HCT116 (cell line): ENCODE results near the gene MBOAT7.

Experiments
- CTCF ChIP-seq, 3 experiments: fragments of 200-600 bp in 1 of 3; sonication (generic) in 1 of 3; IDR thresholded peaks in 2 of 3; conservative IDR thresholded peaks in 1 of 3; 2 replicates each; pipeline ENCODE4 v1.5.1; 2012 to 2017; ENCODE audit warnings: low read depth in 2 of 3, low read length in 2 of 3, antibody characterized with exemption in 1 of 3, borderline replicate concordance in 1 of 3, control low read depth in 1 of 3, mild to moderate bottlenecking in 1 of 3, mixed read lengths in 1 of 3, mixed run types in 1 of 3, moderate library complexity in 1 of 3; ENCODE audit not compliant: insufficient read depth in 1 of 3
- EZH2 ChIP-seq: fragments of 200-600 bp; sonication (generic); IDR thresholded peaks from 2 replicates; pipeline ENCODE4 v1.6.1; 2017; ENCODE audit warnings: antibody characterized with exemption, mixed run types
- JUND ChIP-seq: IDR thresholded peaks from 2 replicates; pipeline ENCODE4 v1.6.1; 2012
- POLR2A ChIP-seq: IDR thresholded peaks from 2 replicates; pipeline ENCODE4 v1.7.0; 2011; ENCODE audit warnings: borderline replicate concordance; ENCODE audit not compliant: insufficient read depth, insufficient read length; ENCODE audit errors: extremely low read depth
- TCF7L2 ChIP-seq: IDR thresholded peaks from 2 replicates; pipeline ENCODE4 v1.7.0; 2011; ENCODE audit warnings: borderline replicate concordance, inconsistent platforms; ENCODE audit not compliant: insufficient read depth, insufficient read length; ENCODE audit errors: extremely low read depth
- YY1 ChIP-seq: IDR thresholded peaks from 2 replicates; pipeline ENCODE4 v1.6.1; 2011; ENCODE audit warnings: low read length, low read depth, moderate library complexity, mild to moderate bottlenecking; ENCODE audit not compliant: insufficient replicate concordance; ENCODE audit errors: extremely low read depth
- ZNF274 ChIP-seq: fragments of 200-500 bp; sonication (Bioruptor generic); IDR thresholded peaks from 2 replicates; pipeline ENCODE4 v1.6.1; 2014; ENCODE audit warnings: mild to moderate bottlenecking, low read depth, low read length, inconsistent platforms
- TF ChIP-seq, protein P1 (sequence below): IDR thresholded peaks from 2 replicates; pipeline ENCODE4 v1.6.1; 2011; ENCODE audit warnings: mild to moderate bottlenecking, low read length, moderate library complexity; ENCODE audit not compliant: insufficient replicate concordance; ENCODE audit errors: extremely low read depth

DNA sequence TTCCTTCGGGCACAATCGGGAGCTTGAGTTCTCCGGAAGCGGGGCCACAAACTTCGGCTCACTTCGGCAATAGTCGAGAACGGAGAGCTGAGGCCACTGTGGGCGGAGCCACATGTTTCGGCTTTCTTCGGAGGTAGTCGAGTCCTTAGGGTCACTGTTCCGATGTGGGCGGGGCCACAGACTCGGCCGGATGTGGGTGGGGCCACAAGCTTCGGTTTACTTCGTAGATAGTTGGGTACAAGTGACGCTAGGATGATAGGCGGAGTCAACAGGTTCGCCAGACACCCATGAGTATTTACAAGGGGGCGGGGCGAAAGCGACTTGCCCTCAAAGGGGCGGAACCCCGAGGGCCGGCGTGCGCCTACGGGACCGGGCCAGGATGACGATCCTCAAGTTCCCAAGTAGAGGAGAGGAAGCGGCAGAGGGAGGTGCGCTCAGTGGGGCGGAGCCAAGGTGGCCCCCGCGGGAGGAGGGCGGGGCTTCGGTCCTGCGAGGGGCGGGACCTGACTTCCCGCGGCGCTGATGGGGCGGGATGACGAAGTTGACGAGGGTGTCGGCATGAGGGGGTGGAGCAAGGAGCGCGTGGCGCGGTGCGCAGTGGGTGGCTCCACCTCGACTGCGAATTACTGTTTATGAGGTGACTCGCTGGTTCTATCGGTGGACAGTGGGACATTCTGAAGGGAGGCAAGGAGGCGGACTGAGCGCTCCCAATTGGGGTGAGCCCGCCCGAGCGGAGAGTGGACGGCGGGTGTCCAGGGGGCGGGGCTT, 539 bp upstream of the MBOAT7 start:
- TF ChIP-seq, protein P1, sequence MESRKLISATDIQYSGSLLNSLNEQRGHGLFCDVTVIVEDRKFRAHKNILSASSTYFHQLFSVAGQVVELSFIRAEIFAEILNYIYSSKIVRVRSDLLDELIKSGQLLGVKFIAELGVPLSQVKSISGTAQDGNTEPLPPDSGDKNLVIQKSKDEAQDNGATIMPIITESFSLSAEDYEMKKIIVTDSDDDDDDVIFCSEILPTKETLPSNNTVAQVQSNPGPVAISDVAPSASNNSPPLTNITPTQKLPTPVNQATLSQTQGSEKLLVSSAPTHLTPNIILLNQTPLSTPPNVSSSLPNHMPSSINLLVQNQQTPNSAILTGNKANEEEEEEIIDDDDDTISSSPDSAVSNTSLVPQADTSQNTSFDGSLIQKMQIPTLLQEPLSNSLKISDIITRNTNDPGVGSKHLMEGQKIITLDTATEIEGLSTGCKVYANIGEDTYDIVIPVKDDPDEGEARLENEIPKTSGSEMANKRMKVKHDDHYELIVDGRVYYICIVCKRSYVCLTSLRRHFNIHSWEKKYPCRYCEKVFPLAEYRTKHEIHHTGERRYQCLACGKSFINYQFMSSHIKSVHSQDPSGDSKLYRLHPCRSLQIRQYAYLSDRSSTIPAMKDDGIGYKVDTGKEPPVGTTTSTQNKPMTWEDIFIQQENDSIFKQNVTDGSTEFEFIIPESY = no peak
- TF ChIP-seq CTCF (IDR thresholded peaks at IDR 0.05 in 2 of 3, conservative IDR thresholded peaks at IDR 0.05 in 1 of 3; ENCODE audit: borderline replicate concordance in 1 of 3, insufficient read depth in 1 of 3, low read depth in 2 of 3, low read length in 2 of 3) (no peak), JUND (no peak), EZH2 (no peak), ZNF274 (no peak), POLR2A (peak; percentile 37), TCF7L2 (no peak), YY1 (no peak)
